PC-3 (cell line): ENCODE measurements around the gene GRK3. TPM values are rescaled to one million over a fixed set of nuclear protein-coding genes. Genes with fewer than 3 reads are reported as not detected.

Experiments
- ATAC-seq: fragments of 200-7000 bp; cut with Tn5 transposase; 2 replicates; pipeline ENCODE4 v1.9.1; 2020; ENCODE audit warnings: mild to moderate bottlenecking, moderate library complexity
- BruUV-seq: library from RNA; stranded (reverse); fragments of 400-500 nt; replicated peaks from 2 replicates; lab custom pipeline; 2021; lab: Mats Ljungman, UMichigan
- CTCF ChIA-PET: fragments of 300-600 bp; sonication (Branson Sonifier 250); formaldehyde crosslinking; loops from one replicate; lab custom pipeline; 2022; ENCODE audit warnings: antibody characterized with exemption; lab: Charles Lee
- POLR2A ChIA-PET: fragments of 300-600 bp; sonication (Branson Sonifier 250); formaldehyde crosslinking; loops from one replicate; lab custom pipeline; 2022; ENCODE audit warnings: antibody characterized with exemption; ENCODE audit not compliant: unreplicated experiment; lab: Charles Lee
- DNase-seq: peaks from one replicate; pipeline ENCODE4 v3.0.0-alpha.2; 2015
- H2AFZ ChIP-seq: fragments of 300-600 bp; sonication (generic); 2 replicates; pipeline ENCODE4 v1.6.0; 2016; ENCODE audit warnings: antibody characterized with exemption, low read length
- H3F3A ChIP-seq: fragments of 300-600 bp; sonication (generic); one replicate; pipeline ENCODE4 v1.6.0; 2017; ENCODE audit warnings: antibody characterized with exemption, low read length, control low read depth, mild to moderate bottlenecking; ENCODE audit not compliant: unreplicated experiment
- H3K27ac ChIP-seq: fragments of 300-600 bp; sonication (generic); 2 replicates; pipeline ENCODE4 v1.5.1; 2016; ENCODE audit warnings: mild to moderate bottlenecking, low read length
- H3K27me3 ChIP-seq: fragments of 300-600 bp; sonication (generic); 2 replicates; pipeline ENCODE4 v1.6.1; 2016; ENCODE audit warnings: low read length, mixed read lengths
- H3K36me3 ChIP-seq: fragments of 300-600 bp; sonication (generic); 2 replicates; pipeline ENCODE4 v1.6.1; 2016; ENCODE audit warnings: low read depth, mixed run types, low read length, mixed read lengths
- H3K4me1 ChIP-seq: fragments of 300-600 bp; sonication (generic); 2 replicates; pipeline ENCODE4 v1.5.1; 2016; ENCODE audit warnings: low read length; ENCODE audit not compliant: insufficient read depth
- H3K4me2 ChIP-seq: fragments of 300-600 bp; sonication (generic); 2 replicates; pipeline ENCODE4 v1.6.0; 2016; ENCODE audit warnings: low read length
- H3K4me3 ChIP-seq: fragments of 300-600 bp; sonication (generic); 2 replicates; pipeline ENCODE4 v1.5.1; 2016; ENCODE audit warnings: mild to moderate bottlenecking, low read length, mixed read lengths
- H3K79me2 ChIP-seq: fragments of 300-600 bp; sonication (generic); 2 replicates; pipeline ENCODE4 v1.6.1; 2017; ENCODE audit warnings: low read length, mixed read lengths
- H3K9ac ChIP-seq: fragments of 300-600 bp; sonication (generic); 2 replicates; pipeline ENCODE4 v1.6.0; 2016; ENCODE audit warnings: mild to moderate bottlenecking, low read length
- H3K9me2 ChIP-seq: fragments of 300-600 bp; sonication (generic); replicated peaks from 2 replicates; pipeline ENCODE4 v1.6.1; 2016; ENCODE audit warnings: mixed run types, low read length, mixed read lengths
- H3K9me3 ChIP-seq: fragments of 300-600 bp; sonication (generic); 2 replicates; pipeline ENCODE4 v1.6.1; 2016; ENCODE audit warnings: low read length, mixed read lengths
- H4K20me1 ChIP-seq: fragments of 300-600 bp; sonication (generic); 2 replicates; pipeline ENCODE4 v1.6.1; 2016; ENCODE audit warnings: low read length, mixed read lengths
- CTCF ChIP-seq: fragments of 300-600 bp; sonication (generic); conservative IDR thresholded peaks from 2 replicates; pipeline ENCODE4 v1.5.1; 2017; ENCODE audit warnings: antibody characterized with exemption, low read depth, mild to moderate bottlenecking, low read length
- EZH2 ChIP-seq: fragments of 300-600 bp; sonication (generic); IDR thresholded peaks from one replicate; pipeline ENCODE4 v1.6.1; 2017; ENCODE audit warnings: antibody characterized with exemption, mild to moderate bottlenecking, low read length; ENCODE audit not compliant: unreplicated experiment
- EZH2phosphoT487 ChIP-seq: fragments of 300-600 bp; sonication (generic); IDR thresholded peaks from 2 replicates; pipeline ENCODE4 v1.6.1; 2018; ENCODE audit warnings: mild to moderate bottlenecking, antibody characterized with exemption, low read length, borderline replicate concordance
- intact Hi-C: fragments of 100-400 bp; cut with micrococcal nuclease; formaldehyde crosslinking; loops from 2 replicates; pipeline ENCODE4 v1.9.0; 2023
- total RNA-seq: library from RNA; depleted of rRNA; stranded (reverse); fragments of >200 nt; gene quantifications from 2 replicates; pipeline ENCODE4 v1.2.3, GENCODE V29; 2014

The GRK3 gene
- total RNA-seq, 1 experiment from 2014 or later, result under 0.01 TPM

GRCh38 chr22:25626624-25626990 is 62.1 kb downstream of the GRK3 start:
- Histone ChIP-seq H4K20me1 (no peaks in the 10 kb centered on the region), H3F3A (no peaks in the 10 kb centered on the region), H3K4me2 (no peak overlapping the region), H3K4me1 (no peaks in the 10 kb centered on the region), H3K9ac (no peak overlapping the region), H3K9me3 (no peaks in the 10 kb centered on the region), H3K27ac (no peak overlapping the region), H2AFZ (no peak overlapping the region), H3K4me3 (no peak overlapping the region), H3K79me2 (no peaks in the 10 kb centered on the region), H3K27me3 (peaks cover 38% of the 10 kb centered on the region), H3K9me2 (no peaks in the 10 kb centered on the region), H3K36me3 (no peaks in the 10 kb centered on the region)
- intact Hi-C loops, result no loop called here
- TF ChIP-seq EZH2 (no peak), CTCF (no peak), EZH2phosphoT487 (no peak)
- POLR2A ChIA-PET, result no interaction called here
- ATAC-seq, result no peak
- no peak for DNase-seq
- CTCF ChIA-PET, result no interaction called here
- no TSS peak for BruUV-seq

- Histone ChIP-seq H3K9me3 (no peaks in the 10 kb centered on the region), H3K36me3 (no peaks in the 10 kb centered on the region), H3K4me3 (no peak overlapping the region), H4K20me1 (no peaks in the 10 kb centered on the region), H3K79me2 (no peaks in the 10 kb centered on the region), H3F3A (no peaks in the 10 kb centered on the region), H3K27ac (no peak overlapping the region), H2AFZ (no peak overlapping the region), H3K9ac (no peak overlapping the region), H3K27me3 (peaks cover 32% of the 10 kb centered on the region), H3K9me2 (no peaks in the 10 kb centered on the region), H3K4me2 (no peak overlapping the region), H3K4me1 (no peaks in the 10 kb centered on the region)
- POLR2A ChIA-PET, result no interaction called here
- intact Hi-C loops, result no loop called here
- BruUV-seq, result no TSS peak
- CTCF ChIA-PET, result no interaction called here
- TF ChIP-seq CTCF, result no peak
- no peak for TF ChIP-seq EZH2phosphoT487
- no peak for TF ChIP-seq EZH2
- ATAC-seq (no peak), DNase-seq (no peak)
Measured at GRCh38 chr22:25627271-25627852, 62.9 kb downstream of the GRK3 start.

GRCh38 chr22:25628494-25628893 is 64.0 kb downstream of the GRK3 start:
- BruUV-seq, result no TSS peak
- no peak overlapping the region for H2AFZ ChIP-seq
- intact Hi-C loops, result no loop called here
- H3K27ac ChIP-seq, result no peak overlapping the region
- no peak overlapping the region for H3K9ac ChIP-seq
- H3K4me3 ChIP-seq, result no peak overlapping the region
- H3K36me3 ChIP-seq, result no peaks in the 10 kb centered on the region
- no peak overlapping the region for H3K4me2 ChIP-seq
- no peak for TF ChIP-seq EZH2phosphoT487
- TF ChIP-seq CTCF, result no peak
- TF ChIP-seq EZH2, result no peak
- no peaks in the 10 kb centered on the region for H3K9me2 ChIP-seq
- H3K9me3 ChIP-seq, result no peaks in the 10 kb centered on the region
- CTCF ChIA-PET, result no interaction called here
- DNase-seq (no peak), ATAC-seq (no peak)
- H3K79me2 ChIP-seq, result no peaks in the 10 kb centered on the region
- no peaks in the 10 kb centered on the region for H3F3A ChIP-seq
- POLR2A ChIA-PET, result no interaction called here
- no peaks in the 10 kb centered on the region for H4K20me1 ChIP-seq
- H3K27me3 ChIP-seq, result peaks cover 22% of the 10 kb centered on the region
- no peaks in the 10 kb centered on the region for H3K4me1 ChIP-seq
